ENCODE data around the gene NBEAL1. TPM values are rescaled to one million over a fixed set of nuclear protein-coding genes. Genes with fewer than 3 reads are reported as not detected.
"Not testable (repeated sequence)": the region's sequence is repeated elsewhere in the genome, so short reads cannot be mapped to it uniquely, and the experiment has no call there.

Gene NBEAL1
- total and polyA plus RNA-seq, 4 donors, result 3.4 to 43.9 (median 17.7) TPM

DNA sequence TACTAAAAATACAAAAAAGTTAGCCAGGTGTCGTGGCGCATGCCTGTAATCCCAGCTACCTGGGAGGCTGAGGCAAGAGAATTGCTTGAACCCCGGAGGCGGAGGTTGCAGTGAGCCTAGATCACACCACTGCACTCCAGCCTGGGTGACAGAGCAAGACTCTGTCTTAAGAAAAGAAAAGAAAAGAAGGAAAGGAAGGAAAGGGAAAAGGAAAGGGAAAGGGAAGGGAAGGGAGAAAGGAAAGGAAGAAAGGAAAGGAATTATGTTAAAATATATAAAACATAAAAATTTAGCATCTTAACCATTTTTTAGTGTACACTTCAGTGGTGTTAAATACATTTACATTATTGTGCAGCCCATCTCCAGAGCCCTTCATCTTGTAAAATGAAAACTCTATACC is 76.0 kb downstream of the NBEAL1 start:
- not testable (repeated sequence) for DNase-seq (ENCODE audit: low read depth in 4 of 6, low spot score in 6 of 6); H3K4me3 ChIP-seq (ENCODE audit: low read depth, low read length); H3K27ac ChIP-seq (ENCODE audit: low read depth, low read length); H3K27me3 ChIP-seq (ENCODE audit: control insufficient read depth, insufficient read depth, low read length); H3K9me3 ChIP-seq (ENCODE audit: control insufficient read depth, insufficient read depth, low read length); H3K4me1 ChIP-seq (ENCODE audit: control insufficient read depth, insufficient read depth, low read length); H3K36me3 ChIP-seq (ENCODE audit: control insufficient read depth, insufficient read depth, low read length)
- 94% methylated on average over 2 of the region's 4 CpGs for WGBS (ENCODE audit: insufficient coverage)

- Histone ChIP-seq H3K27me3 (ENCODE audit: control insufficient read depth, insufficient read depth, low read length) (no peaks in the 10 kb centered on the region), H3K4me3 (ENCODE audit: low read depth, low read length) (no peak overlapping the region), H3K9me3 (ENCODE audit: control insufficient read depth, insufficient read depth, low read length) (no peaks in the 10 kb centered on the region), H3K27ac (ENCODE audit: low read depth, low read length) (no peak overlapping the region), H3K36me3 (ENCODE audit: control insufficient read depth, insufficient read depth, low read length) (peaks cover 7% of the 10 kb centered on the region), H3K4me1 (ENCODE audit: control insufficient read depth, insufficient read depth, low read length) (no peaks in the 10 kb centered on the region)
- no CpG with 5 or more reads among the region's 1 CpG for WGBS (ENCODE audit: insufficient coverage)
- no peak for DNase-seq (ENCODE audit: low read depth in 4 of 6, low spot score in 6 of 6)
Measured at GRCh38 chr2:203097735-203098134, 83.1 kb downstream of the NBEAL1 start.

DNA sequence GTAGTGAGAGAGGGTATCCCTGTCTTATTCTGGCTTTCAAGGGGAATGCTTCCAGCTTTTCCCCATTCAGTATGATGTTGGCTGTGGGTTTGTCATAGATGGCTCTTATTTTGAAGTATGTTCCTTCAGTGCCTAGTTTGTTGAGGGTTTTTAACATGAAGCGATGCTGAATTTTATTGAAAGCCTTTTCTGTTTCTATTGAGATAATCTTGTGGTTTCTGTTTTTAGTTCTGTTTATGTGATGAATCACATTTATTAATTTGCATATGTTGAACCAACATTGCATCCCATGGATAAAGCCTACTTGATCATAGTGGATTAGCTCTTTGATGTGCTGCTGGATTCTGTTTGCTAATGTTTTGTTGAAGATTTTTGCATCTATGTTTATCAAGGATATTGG is 87.7 kb downstream of the NBEAL1 start:
- not testable (repeated sequence) for H3K27me3 ChIP-seq (ENCODE audit: control insufficient read depth, insufficient read depth, low read length); H3K9me3 ChIP-seq (ENCODE audit: control insufficient read depth, insufficient read depth, low read length); H3K36me3 ChIP-seq (ENCODE audit: control insufficient read depth, insufficient read depth, low read length); DNase-seq (ENCODE audit: low read depth in 4 of 6, low spot score in 6 of 6); H3K4me3 ChIP-seq (ENCODE audit: low read depth, low read length); H3K27ac ChIP-seq (ENCODE audit: low read depth, low read length); H3K4me1 ChIP-seq (ENCODE audit: control insufficient read depth, insufficient read depth, low read length)
- no CpG with 5 or more reads among the region's 1 CpG for WGBS (ENCODE audit: insufficient coverage)

- Histone ChIP-seq H3K27ac (ENCODE audit: low read depth, low read length) (no peak overlapping the region), H3K4me1 (ENCODE audit: control insufficient read depth, insufficient read depth, low read length) (no peaks in the 10 kb centered on the region), H3K4me3 (ENCODE audit: low read depth, low read length) (no peak overlapping the region), H3K27me3 (ENCODE audit: control insufficient read depth, insufficient read depth, low read length) (no peaks in the 10 kb centered on the region), H3K9me3 (ENCODE audit: control insufficient read depth, insufficient read depth, low read length) (peaks cover 7% of the 10 kb centered on the region), H3K36me3 (ENCODE audit: control insufficient read depth, insufficient read depth, low read length) (peaks cover 8% of the 10 kb centered on the region)
- no peak for DNase-seq (ENCODE audit: low read depth in 4 of 6, low spot score in 6 of 6)
Measured at GRCh38 chr2:203104273-203104672, 89.6 kb downstream of the NBEAL1 start.

GRCh38 chr2:203105996-203106395 is 91.3 kb downstream of the NBEAL1 start:
- Histone ChIP-seq H3K4me1 (ENCODE audit: control insufficient read depth, insufficient read depth, low read length) (no peaks in the 10 kb centered on the region), H3K9me3 (ENCODE audit: control insufficient read depth, insufficient read depth, low read length) (peaks cover 7% of the 10 kb centered on the region), H3K36me3 (ENCODE audit: control insufficient read depth, insufficient read depth, low read length) (peaks cover 5% of the 10 kb centered on the region), H3K4me3 (ENCODE audit: low read depth, low read length) (no peak overlapping the region), H3K27me3 (ENCODE audit: control insufficient read depth, insufficient read depth, low read length) (no peaks in the 10 kb centered on the region), H3K27ac (ENCODE audit: low read depth, low read length) (no peak overlapping the region)
- no peak for DNase-seq (ENCODE audit: low read depth in 4 of 6, low spot score in 6 of 6)

DNA sequence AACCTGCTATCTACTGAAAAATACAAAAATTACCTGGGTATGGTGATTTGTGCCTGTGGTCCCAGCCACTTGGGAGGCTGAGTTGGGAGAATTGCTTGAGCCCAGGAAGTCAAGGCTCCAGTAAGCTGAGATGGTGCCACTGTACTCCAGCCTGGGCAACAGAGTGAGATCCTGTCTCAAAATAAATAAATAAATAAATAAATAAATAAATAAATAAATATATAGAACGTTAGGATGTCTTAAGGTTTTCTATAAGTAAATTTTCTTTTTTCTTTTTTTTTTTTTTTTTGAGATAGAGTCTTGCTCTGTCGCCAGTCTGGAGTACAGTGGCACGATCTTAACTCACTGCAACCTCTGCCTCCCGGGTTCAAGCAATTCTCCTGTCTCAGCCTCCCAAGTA is 95.8 kb downstream of the NBEAL1 start:
- not testable (repeated sequence) for DNase-seq (ENCODE audit: low read depth in 4 of 6, low spot score in 6 of 6); H3K4me1 ChIP-seq (ENCODE audit: control insufficient read depth, insufficient read depth, low read length); H3K9me3 ChIP-seq (ENCODE audit: control insufficient read depth, insufficient read depth, low read length); H3K27me3 ChIP-seq (ENCODE audit: control insufficient read depth, insufficient read depth, low read length); H3K4me3 ChIP-seq (ENCODE audit: low read depth, low read length); H3K27ac ChIP-seq (ENCODE audit: low read depth, low read length)
- no CpG with 5 or more reads among the region's 4 CpGs for WGBS (ENCODE audit: insufficient coverage)
- peaks cover 23% of the 10 kb centered on the region for H3K36me3 ChIP-seq (ENCODE audit: control insufficient read depth, insufficient read depth, low read length)

DNA sequence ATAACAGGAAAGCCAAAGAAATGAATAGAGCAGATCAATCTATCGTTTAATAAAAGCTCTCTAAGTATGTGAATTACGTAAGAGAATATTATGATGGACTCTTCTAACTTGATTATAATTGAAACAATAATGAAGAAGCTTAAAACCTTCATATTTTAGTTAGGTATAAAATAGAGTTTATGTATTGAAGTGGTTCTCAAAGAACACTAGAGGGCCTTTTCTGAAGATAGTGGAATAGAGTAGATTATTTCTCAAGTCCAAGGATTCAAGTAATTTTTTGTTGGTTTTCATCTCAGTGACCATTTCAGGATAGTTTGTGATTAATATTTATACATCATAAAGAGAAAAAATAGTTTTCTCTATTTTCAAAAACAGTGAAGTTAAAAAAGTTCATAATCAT is 97.7 kb downstream of the NBEAL1 start:
- H3K4me1 ChIP-seq (ENCODE audit: control insufficient read depth, insufficient read depth, low read length), result no peaks in the 10 kb centered on the region
- H3K9me3 ChIP-seq (ENCODE audit: control insufficient read depth, insufficient read depth, low read length), result no peaks in the 10 kb centered on the region
- no CpG with 5 or more reads among the region's 2 CpGs for WGBS (ENCODE audit: insufficient coverage)
- no peak for DNase-seq (ENCODE audit: low read depth in 4 of 6, low spot score in 6 of 6)
- peaks cover 23% of the 10 kb centered on the region for H3K36me3 ChIP-seq (ENCODE audit: control insufficient read depth, insufficient read depth, low read length)
- H3K27ac ChIP-seq (ENCODE audit: low read depth, low read length), result no peak overlapping the region
- H3K27me3 ChIP-seq (ENCODE audit: control insufficient read depth, insufficient read depth, low read length), result no peaks in the 10 kb centered on the region
- H3K4me3 ChIP-seq (ENCODE audit: low read depth, low read length), result no peak overlapping the region

DNA sequence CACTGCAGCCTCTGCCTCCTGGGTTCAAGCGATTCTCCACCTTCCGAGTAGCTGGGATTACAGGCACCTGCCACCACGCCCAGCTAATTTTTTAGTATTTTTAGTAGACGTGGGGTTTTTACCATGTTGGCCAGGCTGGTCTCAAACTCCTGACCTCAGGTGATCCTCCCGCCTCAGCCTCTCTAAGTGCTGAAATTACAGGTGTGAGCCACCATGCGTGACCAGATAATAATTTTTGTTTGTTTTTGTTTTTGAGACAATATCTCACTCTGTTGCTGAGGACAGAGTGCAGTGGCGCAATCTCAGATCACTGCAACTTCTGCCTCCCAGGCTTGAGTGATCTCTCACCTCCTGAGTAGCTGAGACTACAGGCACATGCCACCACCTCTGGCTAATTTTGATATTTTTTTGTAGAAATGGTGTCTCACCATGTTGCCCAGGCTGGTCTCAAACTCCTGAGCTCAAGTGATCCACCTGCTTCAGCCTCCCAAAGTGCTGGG is 100.6 kb downstream of the NBEAL1 start:
- WGBS (ENCODE audit: insufficient coverage), result 100% methylated on average over 3 of the region's 7 CpGs
- peaks cover 18% of the 10 kb centered on the region for H3K36me3 ChIP-seq (ENCODE audit: control insufficient read depth, insufficient read depth, low read length)
- not testable (repeated sequence) for H3K27ac ChIP-seq (ENCODE audit: low read depth, low read length); H3K27me3 ChIP-seq (ENCODE audit: control insufficient read depth, insufficient read depth, low read length); H3K4me3 ChIP-seq (ENCODE audit: low read depth, low read length); H3K9me3 ChIP-seq (ENCODE audit: control insufficient read depth, insufficient read depth, low read length); DNase-seq (ENCODE audit: low read depth in 4 of 6, low spot score in 6 of 6); H3K4me1 ChIP-seq (ENCODE audit: control insufficient read depth, insufficient read depth, low read length)

DNA sequence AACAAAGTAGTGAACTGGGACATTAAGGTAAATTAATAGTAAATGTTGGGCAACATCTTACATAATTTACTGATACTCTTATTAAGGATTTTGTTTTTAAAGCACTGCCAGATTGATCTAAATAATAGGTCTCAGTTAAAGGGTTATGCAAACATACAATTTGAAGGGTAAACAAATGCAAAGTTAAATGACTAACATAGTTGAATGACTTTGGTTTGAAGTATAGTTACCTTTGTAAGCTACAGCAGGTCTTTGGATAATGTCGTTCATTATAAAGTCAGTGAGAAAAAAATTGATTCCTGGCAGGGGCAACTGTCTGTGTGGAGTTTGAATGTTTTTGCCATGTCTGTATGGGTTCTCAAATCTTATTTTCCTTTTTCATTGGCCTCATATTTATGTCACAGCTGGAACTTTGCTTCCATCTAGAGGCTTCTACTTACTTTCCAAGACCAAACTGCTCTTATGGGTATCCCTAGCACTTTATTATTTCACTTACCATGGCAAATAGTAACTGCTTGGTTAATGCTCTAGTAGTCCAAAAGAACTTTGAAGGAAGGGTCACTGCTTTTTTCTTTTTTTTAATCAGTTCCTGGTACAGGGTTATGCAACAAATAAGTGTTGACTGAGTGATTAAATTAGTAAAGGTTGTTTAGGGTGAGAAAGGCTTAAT is 107.8 kb downstream of the NBEAL1 start:
- DNase-seq (ENCODE audit: low read depth in 4 of 6, low spot score in 6 of 6), result peak in 5 of 6 donors; percentile 1 to 66 (median 4)
- no peaks in the 10 kb centered on the region for H3K27me3 ChIP-seq (ENCODE audit: control insufficient read depth, insufficient read depth, low read length)
- H3K27ac ChIP-seq (ENCODE audit: low read depth, low read length), result no peak overlapping the region
- H3K4me3 ChIP-seq (ENCODE audit: low read depth, low read length), result no peak overlapping the region
- peaks cover 4% of the 10 kb centered on the region for H3K36me3 ChIP-seq (ENCODE audit: control insufficient read depth, insufficient read depth, low read length)
- H3K9me3 ChIP-seq (ENCODE audit: control insufficient read depth, insufficient read depth, low read length), result no peaks in the 10 kb centered on the region
- H3K4me1 ChIP-seq (ENCODE audit: control insufficient read depth, insufficient read depth, low read length), result no peaks in the 10 kb centered on the region
- WGBS (ENCODE audit: insufficient coverage), result no CpG with 5 or more reads among the region's 1 CpG

DNA sequence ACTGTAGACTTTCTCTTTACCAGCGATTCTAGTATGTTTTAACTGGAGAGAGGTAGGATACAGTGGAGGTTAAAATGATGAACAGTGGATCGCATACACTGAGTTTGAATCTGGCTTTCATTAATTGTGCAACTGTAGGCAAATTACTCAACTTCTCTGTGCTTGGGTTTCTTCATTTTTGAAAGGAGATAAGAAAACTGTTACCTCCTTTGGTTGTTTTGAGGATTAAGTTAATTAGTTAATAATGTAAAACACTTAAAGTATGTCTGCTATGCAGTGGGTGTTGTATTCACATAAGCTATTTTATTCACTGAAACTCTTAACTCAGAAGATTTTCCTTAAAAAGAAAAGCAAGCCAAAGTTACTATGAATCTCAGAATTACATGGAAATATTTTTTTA is 112.3 kb downstream of the NBEAL1 start:
- no peak overlapping the region for H3K4me3 ChIP-seq (ENCODE audit: low read depth, low read length)
- WGBS (ENCODE audit: insufficient coverage), result no CpG with 5 or more reads among the region's 2 CpGs
- H3K27ac ChIP-seq (ENCODE audit: low read depth, low read length), result no peak overlapping the region
- no peak for DNase-seq (ENCODE audit: low read depth in 4 of 6, low spot score in 6 of 6)
- no peaks in the 10 kb centered on the region for H3K27me3 ChIP-seq (ENCODE audit: control insufficient read depth, insufficient read depth, low read length)
- H3K36me3 ChIP-seq (ENCODE audit: control insufficient read depth, insufficient read depth, low read length), result peaks cover 10% of the 10 kb centered on the region
- H3K4me1 ChIP-seq (ENCODE audit: control insufficient read depth, insufficient read depth, low read length), result no peaks in the 10 kb centered on the region
- H3K9me3 ChIP-seq (ENCODE audit: control insufficient read depth, insufficient read depth, low read length), result no peaks in the 10 kb centered on the region

Measured in spinal cord (tissue), 10 donors.